Fibroblast of lung (primary cell): ENCODE results near the gene PCLO. TPM values are rescaled to one million over a fixed set of nuclear protein-coding genes. Genes with fewer than 3 reads are reported as not detected.

Experiments
- DNase-seq, 2 donors: peaks; one replicate each; pipeline versions ENCODE4 v3.0.0 to v3.0.0-alpha.2; 2010; ENCODE audit warnings: low read depth in 2 of 2
- H2AFZ ChIP-seq: 2 replicates; pipeline ENCODE4 v1.5.1; 2012; ENCODE audit warnings: low read length, control low read depth, inconsistent platforms
- H3K27ac ChIP-seq: 2 replicates; pipeline ENCODE4 v1.5.1; 2011; ENCODE audit warnings: low read length, control low read depth; ENCODE audit not compliant: insufficient read depth
- H3K27me3 ChIP-seq: 2 replicates; pipeline ENCODE4 v1.5.1; 2011; ENCODE audit warnings: mild to moderate bottlenecking, low read length; ENCODE audit not compliant: control insufficient read depth, insufficient read depth
- H3K36me3 ChIP-seq: 2 replicates; pipeline ENCODE4 v1.5.1; 2011; ENCODE audit warnings: low read length; ENCODE audit not compliant: control insufficient read depth, insufficient read depth
- H3K4me1 ChIP-seq: 2 replicates; pipeline ENCODE4 v1.5.1; 2011; ENCODE audit warnings: low read length; ENCODE audit not compliant: control insufficient read depth, insufficient read depth; ENCODE audit errors: extremely low read depth
- H3K4me2 ChIP-seq: 2 replicates; pipeline ENCODE4 v1.5.1; 2011; ENCODE audit warnings: low read length, control low read depth; ENCODE audit not compliant: insufficient read depth; ENCODE audit errors: extremely low read depth
- H3K4me3 ChIP-seq, 4 experiments: fragments of 200-600 bp in 1 of 4; sonication (generic) in 1 of 4; replicated peaks in 1 of 4; 2 replicates each; pipeline ENCODE4 v1.5.1; 2011 to 2016; ENCODE audit warnings: low read length in 4 of 4, low read depth in 3 of 4, mild to moderate bottlenecking in 3 of 4, control low read depth in 2 of 4, inconsistent platforms in 1 of 4, mixed read lengths in 1 of 4; ENCODE audit not compliant: insufficient read depth in 1 of 4; ENCODE audit errors: control extremely low read depth in 1 of 4
- H3K79me2 ChIP-seq: 2 replicates; pipeline ENCODE4 v1.5.1; 2012; ENCODE audit warnings: mild to moderate bottlenecking, low read length, inconsistent platforms; ENCODE audit not compliant: control insufficient read depth, insufficient read depth
- H3K9ac ChIP-seq: 2 replicates; pipeline ENCODE4 v1.5.1; 2011; ENCODE audit warnings: mild to moderate bottlenecking, low read length, control low read depth; ENCODE audit not compliant: insufficient read depth
- H3K9me3 ChIP-seq: 2 replicates; pipeline ENCODE4 v1.5.1; 2012; ENCODE audit warnings: low read depth, low read length; ENCODE audit not compliant: control insufficient read depth, insufficient read depth
- H4K20me1 ChIP-seq: 2 replicates; pipeline ENCODE4 v1.5.1; 2011; ENCODE audit warnings: low read length; ENCODE audit not compliant: control insufficient read depth, insufficient read depth; ENCODE audit errors: extremely low read depth
- CTCF ChIP-seq, 2 donors: IDR thresholded peaks in 1 of 2; conservative IDR thresholded peaks in 1 of 2; 1 replicate in 1 of 2; 2 replicates in 1 of 2; pipeline ENCODE4 v1.5.1; 2011 to 2012; ENCODE audit warnings: low read length in 2 of 2, control low read depth in 1 of 2, inconsistent platforms in 1 of 2, low read depth in 1 of 2, mild to moderate bottlenecking in 1 of 2
- EZH2 ChIP-seq: IDR thresholded peaks from 2 replicates; pipeline ENCODE4 v1.5.1; 2012; ENCODE audit warnings: low read length, control low read depth, mild to moderate bottlenecking; ENCODE audit errors: missing control alignments
- polyA plus RNA-seq, 2 donors: library from polyadenylated mRNA; depleted of rRNA in 1 of 2; stranded (reverse) in 1 of 2; unstranded in 1 of 2; fragments of >200 nt; gene quantifications; 2 replicates each; pipeline ENCODE4 v1.2.1, GENCODE V29; 2011 to 2012; ENCODE audit warnings: missing spikeins in 1 of 2
- total RNA-seq: library from RNA; depleted of rRNA; stranded (reverse); fragments of >200 nt; gene quantifications from 2 replicates; pipeline ENCODE4 v1.2.1, GENCODE V29; 2014

PCLO gene
- total and polyA plus RNA-seq, 2 donors (not counting 1 experiment from before 2014, with no cell fraction given), result 0.03 to 0.17 TPM

- no peak for DNase-seq
- TF ChIP-seq EZH2 (no peak), CTCF (conservative IDR thresholded peaks at IDR 0.05 in 1 of 2, IDR thresholded peaks at IDR 0.05 in 1 of 2; ENCODE audit: low read depth in 1 of 2, low read length in 2 of 2) (no peak)
- Histone ChIP-seq H3K4me2 (no peak overlapping the region), H3K4me1 (no peaks in the 10 kb centered on the region), H3K27ac (no peak overlapping the region), H4K20me1 (no peaks in the 10 kb centered on the region), H2AFZ (no peak overlapping the region), H3K4me3 (no peak overlapping the region), H3K27me3 (no peaks in the 10 kb centered on the region), H3K9ac (no peak overlapping the region), H3K9me3 (no peaks in the 10 kb centered on the region), H3K79me2 (no peaks in the 10 kb centered on the region), H3K36me3 (no peaks in the 10 kb centered on the region)
Observed at GRCh38 chr7:82975811-82976468, 186.7 kb downstream of the PCLO start.

GRCh38 chr7:82972135-82972534 lies 190.5 kb downstream of the PCLO start:
- no peaks in the 10 kb centered on the region for H4K20me1 ChIP-seq
- no peaks in the 10 kb centered on the region for H3K9me3 ChIP-seq
- H3K27me3 ChIP-seq, result no peaks in the 10 kb centered on the region
- no peaks in the 10 kb centered on the region for H3K4me1 ChIP-seq
- H3K36me3 ChIP-seq, result no peaks in the 10 kb centered on the region
- H3K79me2 ChIP-seq, result no peaks in the 10 kb centered on the region
- no peak overlapping the region for H3K27ac ChIP-seq
- H3K4me3 ChIP-seq, result no peak overlapping the region
- TF ChIP-seq EZH2 (no peak), CTCF (conservative IDR thresholded peaks at IDR 0.05 in 1 of 2, IDR thresholded peaks at IDR 0.05 in 1 of 2; ENCODE audit: low read depth in 1 of 2, low read length in 2 of 2) (no peak)
- no peak overlapping the region for H3K4me2 ChIP-seq
- no peak overlapping the region for H3K9ac ChIP-seq
- no peak for DNase-seq
- no peak overlapping the region for H2AFZ ChIP-seq

- H3K79me2 ChIP-seq, result no peaks in the 10 kb centered on the region
- H3K36me3 ChIP-seq, result no peaks in the 10 kb centered on the region
- no peaks in the 10 kb centered on the region for H3K9me3 ChIP-seq
- DNase-seq, result no peak
- no peak overlapping the region for H3K27ac ChIP-seq
- no peak overlapping the region for H2AFZ ChIP-seq
- H3K27me3 ChIP-seq, result no peaks in the 10 kb centered on the region
- TF ChIP-seq CTCF (conservative IDR thresholded peaks at IDR 0.05 in 1 of 2, IDR thresholded peaks at IDR 0.05 in 1 of 2; ENCODE audit: low read depth in 1 of 2, low read length in 2 of 2) (no peak), EZH2 (no peak)
- no peak overlapping the region for H3K4me3 ChIP-seq
- H3K4me1 ChIP-seq, result no peaks in the 10 kb centered on the region
- no peak overlapping the region for H3K9ac ChIP-seq
- H4K20me1 ChIP-seq, result no peaks in the 10 kb centered on the region
- H3K4me2 ChIP-seq, result no peak overlapping the region
Observed at GRCh38 chr7:82965088-82966036, 197.3 kb downstream of the PCLO start.
